ENCODE results near the gene GINS3.

Gene GINS3

GRCh38 chr16:58392215-58393137, at the start of gene GINS3:
TSS of gene GINS3 (plus strand) at chr16:58392471. CDS start at chr16:58392602, 131 bp downstream.
- DNase-seq (ENCODE audit: low read depth in 3 of 3): peak; percentile 67 to 72 (median 72)

GRCh38 chr16:58343562-58343961, 48.7 kb upstream of the GINS3 start:
- no peak for DNase-seq (ENCODE audit: low read depth in 3 of 3)

- DNase-seq (ENCODE audit: low read depth in 3 of 3): no peak
Measured at GRCh38 chr16:58345574-58346354, 46.5 kb upstream of the GINS3 start.

- no peak for DNase-seq (ENCODE audit: low read depth in 3 of 3)
Measured at GRCh38 chr16:58346831-58347371, 45.4 kb upstream of the GINS3 start.

- no peak for DNase-seq (ENCODE audit: low read depth in 3 of 3)
Measured at GRCh38 chr16:58348986-58349385, 43.3 kb upstream of the GINS3 start.

- DNase-seq (ENCODE audit: low read depth in 3 of 3): no peak
Measured at GRCh38 chr16:58352690-58353089, 39.6 kb upstream of the GINS3 start.

- DNase-seq (ENCODE audit: low read depth in 3 of 3): no peak
Measured at GRCh38 chr16:58360041-58360634, 32.1 kb upstream of the GINS3 start.

GRCh38 chr16:58361726-58362125, 30.5 kb upstream of the GINS3 start:
- DNase-seq (ENCODE audit: low read depth in 3 of 3): no peak

- DNase-seq (ENCODE audit: low read depth in 3 of 3): no peak
Measured at GRCh38 chr16:58363746-58364393, 28.4 kb upstream of the GINS3 start.

GRCh38 chr16:58365623-58366022, 26.6 kb upstream of the GINS3 start:
- no peak for DNase-seq (ENCODE audit: low read depth in 3 of 3)

GRCh38 chr16:58366247-58367031, 25.8 kb upstream of the GINS3 start:
- no peak for DNase-seq (ENCODE audit: low read depth in 3 of 3)

GRCh38 chr16:58367252-58367651, 25.0 kb upstream of the GINS3 start:
- DNase-seq (ENCODE audit: low read depth in 3 of 3): no peak

- DNase-seq (ENCODE audit: low read depth in 3 of 3): no peak
Measured at GRCh38 chr16:58371841-58372240, 20.4 kb upstream of the GINS3 start.

- no peak for DNase-seq (ENCODE audit: low read depth in 3 of 3)
Measured at GRCh38 chr16:58375386-58375785, 16.9 kb upstream of the GINS3 start.

GRCh38 chr16:58377932-58378331, 14.3 kb upstream of the GINS3 start:
- DNase-seq (ENCODE audit: low read depth in 3 of 3): no peak

GRCh38 chr16:58378401-58378800, 13.9 kb upstream of the GINS3 start:
- DNase-seq (ENCODE audit: low read depth in 3 of 3): no peak

- DNase-seq (ENCODE audit: low read depth in 3 of 3): no peak
Measured at GRCh38 chr16:58379736-58380135, 12.5 kb upstream of the GINS3 start.

GRCh38 chr16:58381661-58382060, 10.6 kb upstream of the GINS3 start:
- no peak for DNase-seq (ENCODE audit: low read depth in 3 of 3)

- DNase-seq (ENCODE audit: low read depth in 3 of 3): no peak
Measured at GRCh38 chr16:58384437-58385055, 7.7 kb upstream of the GINS3 start.

- no peak for DNase-seq (ENCODE audit: low read depth in 3 of 3)
Measured at GRCh38 chr16:58385218-58385773, 7.0 kb upstream of the GINS3 start.

All from stimulated activated CD4-positive, alpha-beta T cell treated with anti-CD3 and anti-CD28 coated beads, TNF-alpha, amount 100 ng/mL, for 4 hours (primary cell).